A204.1 (cell line): Measurements from ENCODE around the gene SNRNP70.
"Not testable (repeated sequence)": the region's sequence is repeated elsewhere in the genome, so short reads cannot be mapped to it uniquely, and the experiment has no call there.

Source experiments
- FAIRE-seq: peaks from 2 replicates; lab custom pipeline; 2012; peaks lifted over from hg19 to GRCh38; lab: Jason Lieb, UNC

The SNRNP70 gene

GRCh38 chr19:49120868-49121267 lies 35.6 kb downstream of the SNRNP70 start:
- no peak for FAIRE-seq

GRCh38 chr19:49121841-49122240 lies 36.6 kb downstream of the SNRNP70 start:
- not testable (repeated sequence) for FAIRE-seq

- not testable (repeated sequence) for FAIRE-seq
Observed at GRCh38 chr19:49123285-49123684, 38.0 kb downstream of the SNRNP70 start.

- FAIRE-seq, result no peak
Observed at GRCh38 chr19:49125025-49125731, 39.9 kb downstream of the SNRNP70 start.

GRCh38 chr19:49126575-49126974 lies 41.3 kb downstream of the SNRNP70 start:
- FAIRE-seq, result no peak

- not testable (repeated sequence) for FAIRE-seq
Observed at GRCh38 chr19:49127225-49127624, 42.0 kb downstream of the SNRNP70 start.

GRCh38 chr19:49127674-49128544 lies 42.7 kb downstream of the SNRNP70 start:
- peak; percentile 23 for FAIRE-seq

- no peak for FAIRE-seq
Observed at GRCh38 chr19:49128545-49129237, 43.4 kb downstream of the SNRNP70 start.

GRCh38 chr19:49129238-49129583 lies 44.0 kb downstream of the SNRNP70 start:
- no peak for FAIRE-seq

- FAIRE-seq, result no peak
Observed at GRCh38 chr19:49130325-49130724, 45.1 kb downstream of the SNRNP70 start.

GRCh38 chr19:49132974-49133609 lies 47.8 kb downstream of the SNRNP70 start:
- FAIRE-seq, result no peak

GRCh38 chr19:49133621-49134454 lies 48.6 kb downstream of the SNRNP70 start:
- no peak for FAIRE-seq

- FAIRE-seq, result no peak
Observed at GRCh38 chr19:49135686-49136085, 50.4 kb downstream of the SNRNP70 start.

GRCh38 chr19:49136771-49137171 lies 51.5 kb downstream of the SNRNP70 start:
- FAIRE-seq, result no peak

- FAIRE-seq, result no peak
Observed at GRCh38 chr19:49140951-49141350, 55.7 kb downstream of the SNRNP70 start.

GRCh38 chr19:49141352-49141751 lies 56.1 kb downstream of the SNRNP70 start:
- FAIRE-seq, result no peak

- peak; percentile 98 for FAIRE-seq
Observed at GRCh38 chr19:49142866-49143335, 57.6 kb downstream of the SNRNP70 start.

GRCh38 chr19:49145573-49146407 lies 60.5 kb downstream of the SNRNP70 start:
- no peak for FAIRE-seq

GRCh38 chr19:49146408-49146770 lies 61.1 kb downstream of the SNRNP70 start:
- FAIRE-seq, result not testable (repeated sequence)

GRCh38 chr19:49148044-49148682 lies 62.9 kb downstream of the SNRNP70 start:
- FAIRE-seq, result no peak
